ENCODE data around the gene MKNK2. TPM values are rescaled to one million over a fixed set of nuclear protein-coding genes. Genes with fewer than 3 reads are reported as not detected.

Gene MKNK2
- total and polyA plus RNA-seq, 2 of the 13 experiments (the other 11 are each of a cell fraction or from before 2014, with no cell fraction given) = 44.9 to 112 TPM

DNA sequence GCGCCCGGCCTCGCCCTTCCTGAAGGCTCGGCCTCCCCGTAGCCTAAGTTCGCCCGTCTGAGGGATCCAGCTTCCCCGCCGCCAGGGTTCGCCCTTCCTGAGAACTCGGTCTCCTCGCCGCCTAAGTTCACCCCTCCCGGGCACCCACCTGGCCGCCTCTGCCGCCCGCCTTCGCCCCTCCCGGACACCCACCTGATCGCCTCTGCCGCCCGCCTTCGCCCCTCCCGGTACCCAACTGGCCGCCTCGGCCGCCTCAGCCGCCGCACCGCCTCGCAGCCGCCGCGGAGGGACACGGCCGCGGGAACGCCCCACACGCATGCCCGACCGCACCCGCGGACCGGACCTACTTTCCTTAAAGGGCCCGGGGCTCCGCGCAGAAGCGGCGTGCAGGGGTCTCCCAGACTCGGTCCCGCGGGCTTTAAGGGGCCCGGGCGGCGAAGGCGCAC, 45.0 kb upstream of the MKNK2 start, which contains the start of gene MOB3A (continued):
- TF ChIP-seq POLR2G (IDR thresholded peaks at IDR 0.05; ENCODE audit: low read depth, low read length) (peak; percentile 81), ZNF550 (CRISPR knock-in tag; IDR thresholded peaks at IDR 0.05; ENCODE audit: borderline replicate concordance) (no peak), CENPX (CRISPR knock-in tag; IDR thresholded peaks at IDR 0.05) (no peak), MYC (CRISPR knock-in tag; IDR thresholded peaks at IDR 0.05; ENCODE audit: borderline replicate concordance) (peak; percentile 80), ZFP36 (IDR thresholded peaks at IDR 0.05; ENCODE audit: borderline replicate concordance, low read depth, low read length, partially characterized antibody) (no peak), FOXA3 (CRISPR knock-in tag; IDR thresholded peaks at IDR 0.05) (no peak; the same call in 1 of the 2 replicates), ZNF720 (CRISPR knock-in tag; IDR thresholded peaks at IDR 0.05) (no peak), TOPORS (CRISPR knock-in tag; IDR thresholded peaks at IDR 0.05) (no peak; the same call in 1 of the 2 replicates), ARNTL (CRISPR knock-in tag; IDR thresholded peaks at IDR 0.05) (peak; percentile 79), ZNF451 (CRISPR knock-in tag; IDR thresholded peaks at IDR 0.05) (no peak; the same call in 1 of the 2 replicates), GLI4 (CRISPR knock-in tag; IDR thresholded peaks at IDR 0.05; ENCODE audit: borderline replicate concordance) (no peak), ZBTB38 (CRISPR knock-in tag; IDR thresholded peaks at IDR 0.05) (peak; percentile 98), RBAK (CRISPR knock-in tag; IDR thresholded peaks at IDR 0.05) (no peak), SKI (IDR thresholded peaks at IDR 0.05; ENCODE audit: partially characterized antibody) (no peak), ZNF335 (CRISPR knock-in tag; IDR thresholded peaks at IDR 0.05) (no peak), KLF11 (CRISPR knock-in tag; IDR thresholded peaks at IDR 0.05) (no peak)
- TF ChIP-seq, protein P1, sequence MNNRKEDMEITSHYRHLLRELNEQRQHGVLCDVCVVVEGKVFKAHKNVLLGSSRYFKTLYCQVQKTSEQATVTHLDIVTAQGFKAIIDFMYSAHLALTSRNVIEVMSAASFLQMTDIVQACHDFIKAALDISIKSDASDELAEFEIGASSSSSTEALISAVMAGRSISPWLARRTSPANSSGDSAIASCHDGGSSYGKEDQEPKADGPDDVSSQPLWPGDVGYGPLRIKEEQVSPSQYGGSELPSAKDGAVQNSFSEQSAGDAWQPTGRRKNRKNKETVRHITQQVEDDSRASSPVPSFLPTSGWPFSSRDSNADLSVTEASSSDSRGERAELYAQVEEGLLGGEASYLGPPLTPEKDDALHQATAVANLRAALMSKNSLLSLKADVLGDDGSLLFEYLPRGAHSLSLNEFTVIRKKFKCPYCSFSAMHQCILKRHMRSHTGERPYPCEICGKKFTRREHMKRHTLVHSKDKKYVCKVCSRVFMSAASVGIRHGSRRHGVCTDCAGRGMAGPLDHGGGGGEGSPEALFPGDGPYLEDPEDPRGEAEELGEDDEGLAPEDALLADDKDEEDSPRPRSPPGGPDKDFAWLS (CRISPR knock-in tag; IDR thresholded peaks at IDR 0.05; ENCODE audit: borderline replicate concordance) = no peak
- TF ChIP-seq, protein P2, sequence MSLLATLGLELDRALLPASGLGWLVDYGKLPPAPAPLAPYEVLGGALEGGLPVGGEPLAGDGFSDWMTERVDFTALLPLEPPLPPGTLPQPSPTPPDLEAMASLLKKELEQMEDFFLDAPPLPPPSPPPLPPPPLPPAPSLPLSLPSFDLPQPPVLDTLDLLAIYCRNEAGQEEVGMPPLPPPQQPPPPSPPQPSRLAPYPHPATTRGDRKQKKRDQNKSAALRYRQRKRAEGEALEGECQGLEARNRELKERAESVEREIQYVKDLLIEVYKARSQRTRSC (CRISPR knock-in tag; IDR thresholded peaks at IDR 0.05; ENCODE audit: low read depth) = peak; percentile 50; the same call in 1 of the 2 replicates
- TF ChIP-seq, protein P3, sequence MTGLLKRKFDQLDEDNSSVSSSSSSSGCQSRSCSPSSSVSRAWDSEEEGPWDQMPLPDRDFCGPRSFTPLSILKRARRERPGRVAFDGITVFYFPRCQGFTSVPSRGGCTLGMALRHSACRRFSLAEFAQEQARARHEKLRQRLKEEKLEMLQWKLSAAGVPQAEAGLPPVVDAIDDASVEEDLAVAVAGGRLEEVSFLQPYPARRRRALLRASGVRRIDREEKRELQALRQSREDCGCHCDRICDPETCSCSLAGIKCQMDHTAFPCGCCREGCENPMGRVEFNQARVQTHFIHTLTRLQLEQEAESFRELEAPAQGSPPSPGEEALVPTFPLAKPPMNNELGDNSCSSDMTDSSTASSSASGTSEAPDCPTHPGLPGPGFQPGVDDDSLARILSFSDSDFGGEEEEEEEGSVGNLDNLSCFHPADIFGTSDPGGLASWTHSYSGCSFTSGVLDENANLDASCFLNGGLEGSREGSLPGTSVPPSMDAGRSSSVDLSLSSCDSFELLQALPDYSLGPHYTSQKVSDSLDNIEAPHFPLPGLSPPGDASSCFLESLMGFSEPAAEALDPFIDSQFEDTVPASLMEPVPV (CRISPR knock-in tag; IDR thresholded peaks at IDR 0.05) = peak; percentile 94; the same call in 1 of the 2 replicates
- TF ChIP-seq, protein P4, sequence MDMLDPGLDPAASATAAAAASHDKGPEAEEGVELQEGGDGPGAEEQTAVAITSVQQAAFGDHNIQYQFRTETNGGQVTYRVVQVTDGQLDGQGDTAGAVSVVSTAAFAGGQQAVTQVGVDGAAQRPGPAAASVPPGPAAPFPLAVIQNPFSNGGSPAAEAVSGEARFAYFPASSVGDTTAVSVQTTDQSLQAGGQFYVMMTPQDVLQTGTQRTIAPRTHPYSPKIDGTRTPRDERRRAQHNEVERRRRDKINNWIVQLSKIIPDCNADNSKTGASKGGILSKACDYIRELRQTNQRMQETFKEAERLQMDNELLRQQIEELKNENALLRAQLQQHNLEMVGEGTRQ (IDR thresholded peaks at IDR 0.05; ENCODE audit: low read depth, low read length) = no peak
- TF ChIP-seq, protein P4 (CRISPR knock-in tag; IDR thresholded peaks at IDR 0.05; ENCODE audit: borderline replicate concordance) = no peak
- TF ChIP-seq, protein P5, sequence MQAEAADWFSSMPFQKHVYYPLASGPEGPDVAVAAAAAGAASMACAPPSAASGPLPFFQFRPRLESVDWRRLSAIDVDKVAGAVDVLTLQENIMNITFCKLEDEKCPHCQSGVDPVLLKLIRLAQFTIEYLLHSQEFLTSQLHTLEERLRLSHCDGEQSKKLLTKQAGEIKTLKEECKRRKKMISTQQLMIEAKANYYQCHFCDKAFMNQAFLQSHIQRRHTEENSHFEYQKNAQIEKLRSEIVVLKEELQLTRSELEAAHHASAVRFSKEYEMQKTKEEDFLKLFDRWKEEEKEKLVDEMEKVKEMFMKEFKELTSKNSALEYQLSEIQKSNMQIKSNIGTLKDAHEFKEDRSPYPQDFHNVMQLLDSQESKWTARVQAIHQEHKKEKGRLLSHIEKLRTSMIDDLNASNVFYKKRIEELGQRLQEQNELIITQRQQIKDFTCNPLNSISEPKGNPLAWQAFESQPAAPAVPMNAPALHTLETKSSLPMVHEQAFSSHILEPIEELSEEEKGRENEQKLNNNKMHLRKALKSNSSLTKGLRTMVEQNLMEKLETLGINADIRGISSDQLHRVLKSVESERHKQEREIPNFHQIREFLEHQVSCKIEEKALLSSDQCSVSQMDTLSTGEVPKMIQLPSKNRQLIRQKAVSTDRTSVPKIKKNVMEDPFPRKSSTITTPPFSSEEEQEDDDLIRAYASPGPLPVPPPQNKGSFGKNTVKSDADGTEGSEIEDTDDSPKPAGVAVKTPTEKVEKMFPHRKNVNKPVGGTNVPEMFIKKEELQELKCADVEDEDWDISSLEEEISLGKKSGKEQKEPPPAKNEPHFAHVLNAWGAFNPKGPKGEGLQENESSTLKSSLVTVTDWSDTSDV (CRISPR knock-in tag; IDR thresholded peaks at IDR 0.05) = no peak; the same call in 1 of the 2 replicates

Measured in HepG2 (cell line).